ENCODE measurements around the gene APBB2.

DNA sequence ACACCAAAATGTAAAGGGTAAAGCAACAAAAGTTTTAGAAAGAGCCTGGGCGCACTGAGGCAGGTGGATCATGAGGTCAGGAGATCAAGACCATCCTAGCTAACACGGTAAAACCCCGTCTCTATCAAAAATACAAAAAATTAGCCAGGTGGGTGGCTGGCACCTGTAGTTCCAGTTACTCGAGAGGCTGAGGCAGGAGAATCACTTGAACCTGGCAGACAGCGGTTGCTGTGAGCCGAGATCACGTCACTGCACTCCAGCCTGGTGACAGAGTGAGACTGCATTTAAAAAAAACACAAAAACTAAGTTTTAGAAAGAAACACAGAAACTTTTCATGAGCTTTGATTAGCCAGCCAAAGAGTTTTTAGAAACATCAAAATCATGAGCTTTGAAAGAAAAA lies 76.5 kb downstream of the APBB2 start:
- TF ChIP-seq EZH2 (IDR thresholded peaks at IDR 0.05; ENCODE audit: borderline replicate concordance, low read length), result no peak
- TF ChIP-seq, protein P1, sequence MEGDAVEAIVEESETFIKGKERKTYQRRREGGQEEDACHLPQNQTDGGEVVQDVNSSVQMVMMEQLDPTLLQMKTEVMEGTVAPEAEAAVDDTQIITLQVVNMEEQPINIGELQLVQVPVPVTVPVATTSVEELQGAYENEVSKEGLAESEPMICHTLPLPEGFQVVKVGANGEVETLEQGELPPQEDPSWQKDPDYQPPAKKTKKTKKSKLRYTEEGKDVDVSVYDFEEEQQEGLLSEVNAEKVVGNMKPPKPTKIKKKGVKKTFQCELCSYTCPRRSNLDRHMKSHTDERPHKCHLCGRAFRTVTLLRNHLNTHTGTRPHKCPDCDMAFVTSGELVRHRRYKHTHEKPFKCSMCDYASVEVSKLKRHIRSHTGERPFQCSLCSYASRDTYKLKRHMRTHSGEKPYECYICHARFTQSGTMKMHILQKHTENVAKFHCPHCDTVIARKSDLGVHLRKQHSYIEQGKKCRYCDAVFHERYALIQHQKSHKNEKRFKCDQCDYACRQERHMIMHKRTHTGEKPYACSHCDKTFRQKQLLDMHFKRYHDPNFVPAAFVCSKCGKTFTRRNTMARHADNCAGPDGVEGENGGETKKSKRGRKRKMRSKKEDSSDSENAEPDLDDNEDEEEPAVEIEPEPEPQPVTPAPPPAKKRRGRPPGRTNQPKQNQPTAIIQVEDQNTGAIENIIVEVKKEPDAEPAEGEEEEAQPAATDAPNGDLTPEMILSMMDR (conservative IDR thresholded peaks at IDR 0.05 in 1 of 2, IDR thresholded peaks at IDR 0.05 in 1 of 2; ENCODE audit: extremely low read depth in 1 of 2, insufficient read depth in 1 of 2, low read depth in 1 of 2, low read length in 2 of 2), result no peak
